ENCODE results near the gene POLR2E.
A peak's percentile ranks its signal among the peaks of the same experiment; 100 is the strongest.

POLR2E gene

DNA sequence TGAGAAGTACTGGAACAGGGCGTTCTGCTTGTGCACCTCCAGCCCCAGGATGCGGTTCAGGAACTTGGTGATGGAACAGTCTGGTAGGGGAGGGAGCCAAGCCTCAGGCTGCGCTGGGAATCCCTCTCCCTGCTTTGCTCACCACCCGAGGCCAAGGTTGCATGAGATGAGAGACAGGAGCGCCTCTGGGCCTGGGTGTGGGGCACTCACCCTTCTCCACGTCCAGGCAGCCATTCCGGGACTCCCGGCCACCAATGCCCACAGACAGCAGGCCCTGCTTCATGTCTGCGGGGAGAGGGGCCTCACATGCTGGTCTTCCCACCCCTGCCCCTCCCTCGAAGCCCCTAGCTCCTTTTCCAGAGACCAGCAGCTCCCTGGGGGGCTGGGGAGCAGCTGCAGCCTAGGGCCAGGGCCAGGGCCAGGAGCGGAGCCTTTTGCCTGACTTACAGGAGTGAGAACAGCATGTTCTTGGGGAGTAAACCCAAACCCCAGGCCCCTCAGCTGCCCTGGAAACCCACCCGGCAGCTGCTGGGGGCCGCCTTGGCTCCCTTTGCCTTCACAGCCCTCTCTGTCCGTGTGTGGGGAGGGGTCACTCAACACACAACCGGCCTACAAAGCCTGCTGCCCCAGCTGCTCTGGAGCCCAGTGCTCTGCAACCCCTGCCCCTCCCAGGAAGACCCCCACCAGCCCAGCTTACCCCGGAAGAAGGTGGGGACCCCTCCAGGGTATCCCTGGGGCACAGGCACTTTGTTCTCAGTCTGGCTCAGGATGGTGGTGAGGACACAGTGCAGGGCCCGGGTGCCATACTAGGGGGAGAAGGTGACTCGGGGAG is 15.8 kb upstream of the POLR2E start:
- no peak for DNase-seq (ENCODE audit: low read depth)

DNA sequence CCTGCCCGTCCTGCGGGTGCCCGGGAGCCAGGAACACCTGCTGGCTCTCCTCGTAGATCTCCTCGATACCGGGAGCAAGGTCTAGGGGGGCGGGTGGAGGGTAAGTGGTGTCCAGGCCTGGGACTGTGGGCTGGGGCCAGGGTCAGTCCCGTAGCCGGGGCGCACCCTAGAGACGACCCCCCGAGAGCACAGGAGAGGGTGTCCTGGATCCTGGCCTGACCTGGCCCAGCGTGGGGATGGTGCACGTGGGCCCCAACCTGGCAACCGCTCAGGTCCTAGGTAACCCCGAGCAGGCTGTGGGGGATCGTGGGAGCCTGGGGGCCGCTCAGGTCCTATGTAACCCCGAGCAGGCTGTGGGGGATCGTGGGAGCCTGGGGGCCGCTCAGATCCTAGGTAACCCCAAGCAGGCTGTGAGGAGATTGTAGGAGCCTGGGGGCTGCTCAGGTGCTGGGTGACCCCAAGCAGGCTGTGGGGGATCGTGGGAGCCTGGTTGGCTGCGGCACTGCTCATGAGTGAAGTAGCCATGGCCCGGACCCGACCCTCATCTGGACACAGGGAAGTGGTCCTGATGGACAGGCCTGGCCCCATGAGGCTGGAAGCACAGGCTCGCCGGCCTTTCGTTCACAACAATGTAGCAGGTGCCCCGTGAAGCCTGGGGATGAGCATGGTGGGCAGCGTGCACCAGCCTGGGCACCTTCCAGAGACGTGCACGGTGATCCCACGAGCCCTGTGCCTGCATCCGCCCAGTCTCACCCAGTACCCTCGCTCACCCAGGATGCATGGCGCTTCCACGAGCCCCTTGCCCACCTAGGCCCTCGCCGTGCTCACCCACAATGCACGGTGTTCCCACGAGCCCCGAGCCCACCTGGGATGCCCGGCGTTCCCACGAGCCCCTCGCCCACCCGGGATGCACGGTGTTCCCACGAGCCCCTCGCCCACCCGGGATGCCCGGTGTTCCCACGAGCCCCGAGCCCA is 14.8 kb upstream of the POLR2E start:
- no peak for DNase-seq (ENCODE audit: low read depth)

GRCh38 chr19:1109032-1109551 is 13.9 kb upstream of the POLR2E start:
- DNase-seq (ENCODE audit: low read depth), result no peak

- no peak for DNase-seq (ENCODE audit: low read depth)
Observed at GRCh38 chr19:1108291-1109031, 13.3 kb upstream of the POLR2E start.

DNA sequence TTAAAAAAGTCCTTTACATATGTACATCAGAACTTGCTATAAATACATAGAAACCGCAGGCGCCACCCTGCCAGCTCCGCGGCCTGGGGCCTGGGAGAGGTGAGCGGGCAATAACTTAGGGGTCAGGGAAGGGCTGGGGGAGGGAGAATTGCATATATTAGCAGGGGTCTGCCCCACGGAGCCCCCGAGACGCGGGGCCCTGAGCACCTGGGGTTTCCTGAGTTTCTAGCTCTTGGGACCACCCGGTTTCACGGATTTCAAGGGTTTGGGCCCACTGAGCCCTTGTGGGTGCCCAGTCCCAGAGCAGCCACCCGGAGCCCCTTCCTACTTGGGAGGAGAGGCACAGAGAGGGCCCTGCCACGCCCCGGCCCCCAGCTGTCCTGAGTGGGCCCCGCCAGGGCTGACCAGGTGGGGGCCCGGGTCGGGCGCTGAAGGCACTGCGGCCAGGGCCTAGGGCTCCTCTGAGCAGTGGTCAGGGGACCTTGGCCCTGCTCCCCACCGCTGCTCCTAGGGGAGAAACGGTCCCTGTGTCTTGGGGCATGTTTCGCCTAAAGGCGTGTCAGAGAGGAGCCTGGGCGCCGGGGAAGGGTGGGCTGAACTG is 12.6 kb upstream of the POLR2E start:
- no peak for DNase-seq (ENCODE audit: low read depth)

DNA sequence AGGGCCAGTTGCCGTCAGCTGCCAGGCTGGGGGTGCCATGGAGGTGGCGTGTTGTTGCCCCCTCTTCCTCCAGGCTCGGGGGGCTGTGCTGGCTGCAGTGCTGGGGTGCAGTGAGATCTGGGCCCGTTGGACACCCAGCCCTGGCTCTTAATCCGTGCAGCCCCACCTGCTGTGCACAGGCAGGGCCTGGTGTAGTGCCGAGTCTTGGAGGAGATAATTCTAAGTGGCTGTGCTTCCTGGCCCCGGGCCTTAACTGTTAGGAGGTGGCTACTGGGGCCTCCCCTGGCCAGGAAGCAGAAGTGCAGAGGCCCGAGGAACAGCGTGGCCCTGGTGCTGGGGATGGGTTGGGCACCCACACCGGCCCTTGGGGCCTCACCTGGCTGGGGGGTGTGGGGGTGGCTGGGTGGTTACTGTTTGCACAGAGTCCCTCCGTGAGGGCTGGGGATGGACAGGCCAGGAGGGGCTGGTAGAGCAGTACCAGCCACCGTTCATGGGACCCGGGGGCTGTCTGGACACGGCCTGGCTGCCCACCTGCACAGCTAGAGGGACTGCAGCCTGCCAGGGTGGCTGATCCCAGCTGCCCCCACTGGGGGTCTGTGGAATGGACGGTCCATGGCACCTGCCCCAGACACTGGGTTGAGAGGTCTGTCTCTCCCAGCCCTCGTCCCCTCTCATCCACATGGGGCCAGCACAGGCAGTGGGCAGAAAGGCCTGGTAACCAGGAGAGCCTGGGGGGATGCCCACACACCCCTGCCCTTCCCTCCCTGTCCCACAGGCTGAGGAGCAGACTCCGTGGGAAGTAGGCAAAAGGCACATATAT is 11.9 kb upstream of the POLR2E start:
- DNase-seq (ENCODE audit: low read depth), result no peak

DNA sequence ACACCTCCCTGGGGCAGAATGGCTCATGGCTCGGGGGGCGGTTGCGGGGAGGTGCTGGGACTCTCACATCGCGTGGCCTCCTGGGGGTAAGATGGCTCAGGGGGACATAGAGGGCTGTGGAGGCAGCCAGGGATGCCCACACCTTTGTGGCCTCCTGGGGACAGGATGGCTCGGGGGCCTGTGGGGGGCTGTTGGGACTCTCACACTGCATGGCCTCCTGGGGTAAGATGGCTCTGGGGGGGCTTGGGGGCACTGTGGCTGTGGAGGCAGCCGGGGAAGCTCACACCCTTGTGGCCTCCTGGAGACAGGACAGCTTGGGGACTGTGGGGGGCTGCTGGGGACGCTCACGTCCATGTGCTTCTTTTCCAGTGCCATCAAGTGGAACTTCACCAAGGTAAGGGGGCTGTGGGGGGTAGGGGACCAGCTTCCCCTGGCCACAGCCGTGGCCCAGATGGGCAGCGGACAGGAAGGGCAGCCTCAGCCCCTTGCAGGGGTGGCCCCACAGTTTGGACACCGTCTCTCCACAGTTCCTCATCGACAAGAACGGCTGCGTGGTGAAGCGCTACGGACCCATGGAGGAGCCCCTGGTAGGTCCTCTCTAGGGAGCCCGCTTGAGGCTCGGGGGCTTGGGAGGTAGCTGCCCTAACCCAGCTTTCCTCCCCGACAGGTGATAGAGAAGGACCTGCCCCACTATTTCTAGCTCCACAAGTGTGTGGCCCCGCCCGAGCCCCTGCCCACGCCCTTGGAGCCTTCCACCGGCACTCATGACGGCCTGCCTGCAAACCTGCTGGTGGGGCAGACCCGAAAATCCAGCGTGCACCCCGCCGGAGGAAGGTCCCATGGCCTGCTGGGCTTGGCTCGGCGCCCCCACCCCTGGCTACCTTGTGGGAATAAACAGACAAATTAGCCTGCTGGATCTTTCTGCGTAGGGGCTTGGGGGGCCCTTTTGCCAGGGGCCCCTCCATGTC is 11.0 kb upstream of the POLR2E start:
- no peak for DNase-seq (ENCODE audit: low read depth)

- no peak for DNase-seq (ENCODE audit: low read depth)
Observed at GRCh38 chr19:1105008-1105872, 10.1 kb upstream of the POLR2E start.

DNA sequence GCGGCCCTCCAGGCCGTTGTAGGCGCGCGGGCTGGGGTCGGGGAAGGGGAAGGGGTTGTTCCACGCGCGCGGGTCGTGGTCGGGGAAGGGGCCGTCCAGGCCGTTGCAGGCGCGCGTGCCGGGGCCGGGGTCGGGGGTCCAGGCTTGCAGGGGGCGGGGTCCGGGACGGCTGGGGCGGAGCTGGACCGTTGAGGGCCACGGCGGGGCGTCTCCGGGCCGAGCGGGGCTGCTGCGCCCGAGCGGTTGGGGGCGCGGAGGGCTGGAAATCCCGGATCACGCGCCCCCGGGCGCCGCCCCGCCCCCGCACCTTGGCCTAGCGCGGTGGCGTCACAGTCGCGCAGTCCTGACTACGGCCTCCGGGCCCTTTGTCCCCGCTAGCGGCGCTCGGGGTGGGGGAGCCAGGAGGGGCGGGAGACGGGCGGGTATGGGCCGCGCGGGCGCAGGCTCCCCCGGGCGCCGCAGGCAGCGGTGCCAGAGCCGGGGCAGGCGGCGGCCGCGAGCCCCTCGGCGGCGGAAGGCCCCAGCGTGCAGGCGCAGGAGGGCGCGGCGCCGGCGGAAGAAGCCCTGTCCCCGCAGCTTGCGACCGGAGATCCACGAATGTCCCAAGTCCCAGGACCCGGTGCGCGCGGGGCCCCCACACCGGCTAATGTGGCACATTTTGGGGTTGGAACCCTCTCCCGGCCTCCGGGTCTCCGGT is 9.3 kb upstream of the POLR2E start:
- peak; percentile 53 for DNase-seq (ENCODE audit: low read depth)

- peak; percentile 98 for DNase-seq (ENCODE audit: low read depth)
Observed at GRCh38 chr19:1103708-1104310, 8.6 kb upstream of the POLR2E start, which contains the start of gene GPX4. Gene GPX4, plus strand, starts transcription at chr19:1103994. Its CDS starts 50 bp downstream, at chr19:1104044.

DNA sequence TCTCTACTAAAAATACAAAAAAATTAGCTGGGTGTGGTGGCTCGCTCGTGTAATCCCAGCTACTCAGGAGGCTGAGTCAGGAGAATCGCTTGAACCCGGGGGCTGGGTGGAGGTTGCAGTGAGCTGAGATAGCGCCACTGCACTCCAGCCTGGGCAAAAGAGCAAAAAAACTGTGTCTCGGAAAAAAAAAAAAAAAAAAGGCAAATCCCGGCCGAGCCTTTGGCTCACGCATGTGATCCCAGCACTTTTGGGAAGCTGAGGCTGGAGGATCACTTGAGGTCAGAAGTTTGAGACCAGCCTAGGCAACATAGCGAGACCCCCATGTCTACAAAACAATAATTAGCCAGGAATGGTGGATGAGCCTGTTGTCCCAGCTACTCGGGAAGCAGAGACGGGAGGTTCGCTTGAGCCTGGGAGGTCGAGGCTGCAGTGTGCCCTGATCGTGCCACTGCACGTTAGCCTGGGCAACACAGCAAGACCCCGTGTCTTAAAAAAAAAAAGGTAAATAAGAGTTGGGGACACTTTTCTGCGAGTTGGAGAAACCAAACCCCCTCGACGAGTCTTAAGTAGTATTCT is 8.0 kb upstream of the POLR2E start:
- DNase-seq (ENCODE audit: low read depth), result no peak

GRCh38 chr19:1102407-1103131 is 7.4 kb upstream of the POLR2E start:
- no peak for DNase-seq (ENCODE audit: low read depth)

- no peak for DNase-seq (ENCODE audit: low read depth)
Observed at GRCh38 chr19:1101337-1101698, 6.1 kb upstream of the POLR2E start.

GRCh38 chr19:1098177-1099051 is 3.2 kb upstream of the POLR2E start:
- DNase-seq (ENCODE audit: low read depth), result no peak

GRCh38 chr19:1097810-1098176 is 2.6 kb upstream of the POLR2E start:
- DNase-seq (ENCODE audit: low read depth), result no peak

DNA sequence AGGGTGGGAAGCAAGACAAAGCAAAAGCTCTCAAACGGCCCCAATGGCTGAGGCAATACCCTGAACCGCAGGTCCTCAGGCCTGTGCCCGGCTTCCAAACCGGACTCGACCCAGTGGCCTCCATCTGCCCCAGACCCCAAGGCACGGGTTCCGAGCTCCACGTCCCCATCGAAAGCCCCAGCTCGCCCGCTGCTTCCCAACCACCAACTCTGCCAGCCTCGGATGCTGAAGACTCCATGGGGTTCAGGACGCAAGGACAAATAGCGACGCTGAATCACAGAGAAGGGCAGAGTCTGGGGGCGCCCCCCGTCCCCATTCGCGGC is 559 bp downstream of the POLR2E start:
- no peak for DNase-seq (ENCODE audit: low read depth)

Measured in stimulated activated CD4-positive, alpha-beta T cell treated with anti-CD3 and anti-CD28 coated beads, Interleukin-2, amount 100 ng/mL, for 4 hours (primary cell).